HG02852 (cell line): Measurements from ENCODE around the gene TRMU.

Experiments used
- ATAC-seq: cut with Tn5 transposase; IDR thresholded peaks from one replicate; pipeline ENCODE4 v1.9.1; 2021; ENCODE audit warnings: mild to moderate bottlenecking, moderate library complexity; ENCODE audit not compliant: unreplicated experiment

TRMU gene

DNA sequence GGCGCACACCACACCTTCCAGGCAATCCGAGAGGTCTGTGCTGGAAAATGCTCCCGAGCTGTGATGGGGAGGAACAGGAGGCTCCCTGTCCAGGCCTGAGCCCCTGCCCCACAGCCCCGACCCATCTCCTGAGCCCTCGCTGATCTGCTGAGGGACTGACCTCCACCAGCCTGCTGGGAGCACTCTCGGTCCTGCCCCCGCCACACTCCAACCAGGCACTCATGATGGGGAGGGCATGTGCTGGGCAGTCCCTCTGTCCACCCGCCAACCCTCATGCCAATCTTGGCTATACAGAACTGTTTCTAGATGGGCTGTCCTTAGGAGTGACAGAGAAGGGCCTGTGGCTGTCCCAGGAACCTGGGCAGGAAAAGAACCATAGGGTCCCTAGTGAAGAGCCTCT lies 70.8 kb downstream of the TRMU start:
- no peak for ATAC-seq

DNA sequence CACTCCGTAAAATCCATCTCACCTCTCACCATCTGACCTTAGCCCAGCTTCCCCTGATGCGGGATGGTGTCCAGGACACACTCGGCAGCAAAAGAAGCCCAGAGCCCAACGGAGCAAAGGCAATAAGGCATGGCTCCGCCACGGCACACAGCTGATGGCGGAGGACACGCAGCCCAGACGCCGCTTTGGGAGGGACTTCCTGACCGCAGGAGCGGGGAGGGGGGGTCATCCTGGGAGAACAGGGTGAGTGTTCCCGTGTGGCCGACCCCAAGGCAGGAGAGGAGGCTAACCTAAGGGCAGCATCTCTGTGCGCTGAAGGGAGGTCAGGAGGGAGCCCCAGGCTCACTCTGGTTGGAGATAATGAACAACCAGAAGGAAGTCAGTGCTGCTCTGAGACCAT lies 71.3 kb downstream of the TRMU start:
- no peak for ATAC-seq
